Stimulated activated CD4-positive, alpha-beta T cell treated with anti-CD3 and anti-CD28 coated beads, Interleukin-1b, Interleukin-23, amount 100 ng/mL, for 1 hour (primary cell): ENCODE data around the gene NPIPA5.
"Not testable (repeated sequence)": the region's sequence is repeated elsewhere in the genome, so short reads cannot be mapped to it uniquely, and the experiment has no call there.

Experiments
- DNase-seq, 2 donors: peaks; one replicate each; pipeline ENCODE4 v3.0.0-alpha.2; 2020; ENCODE audit warnings: low read depth in 2 of 2

The NPIPA5 gene

GRCh38 chr16:15378194-15378593 is at the start of gene NPIPA5:
TSS of gene NPIPA5 (minus strand) at chr16:15378294. CDS start at chr16:15378294, 0 bp downstream.
- DNase-seq: not testable (repeated sequence)

DNA sequence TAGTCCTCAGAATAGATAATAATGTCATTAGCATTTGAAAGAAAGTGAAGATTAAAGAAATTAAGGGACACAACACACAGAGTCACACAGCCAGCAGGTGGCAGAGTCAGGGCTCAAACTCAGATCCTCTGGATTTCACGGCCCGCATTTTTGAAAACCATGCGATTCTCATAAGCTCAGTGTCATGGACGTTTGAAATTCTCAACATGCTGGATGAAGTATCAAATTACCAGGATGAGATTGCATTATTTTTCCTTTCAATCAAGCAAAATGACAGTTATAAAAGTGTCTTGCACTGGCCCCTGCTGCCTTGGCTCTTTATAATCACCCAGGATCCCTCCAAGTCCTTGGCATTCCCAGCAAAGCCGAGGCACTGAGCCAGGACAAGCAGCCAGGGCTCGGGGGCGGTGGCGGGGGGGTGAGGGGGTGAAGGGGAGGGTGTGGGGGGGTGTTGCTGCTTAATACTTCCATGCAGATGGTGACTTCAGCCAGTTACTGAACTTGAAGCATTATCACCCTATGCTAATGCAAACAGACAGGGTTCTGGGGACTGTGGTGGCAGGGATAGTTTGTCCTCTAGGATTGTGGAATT is 49.6 kb upstream of the NPIPA5 start:
- peak; percentile 9 to 34 for DNase-seq

DNA sequence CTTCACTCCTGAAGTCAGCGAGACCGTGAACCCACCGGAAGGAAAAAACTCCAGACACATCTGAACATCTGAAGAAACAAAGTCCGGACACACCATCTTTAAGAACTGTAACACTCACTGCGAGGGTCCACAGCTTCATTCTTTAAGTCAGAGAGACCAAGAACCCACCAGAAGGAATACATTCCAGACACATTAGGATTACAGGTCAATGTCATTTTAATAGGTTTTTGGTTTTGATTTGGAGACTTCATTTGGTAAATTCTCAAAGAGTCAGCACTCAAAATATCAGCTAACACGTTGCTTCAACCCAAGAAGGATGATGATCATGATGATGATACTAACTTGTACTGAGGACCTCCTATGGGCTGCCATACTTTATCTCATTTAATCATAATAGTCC is 48.7 kb upstream of the NPIPA5 start:
- DNase-seq: no peak

DNA sequence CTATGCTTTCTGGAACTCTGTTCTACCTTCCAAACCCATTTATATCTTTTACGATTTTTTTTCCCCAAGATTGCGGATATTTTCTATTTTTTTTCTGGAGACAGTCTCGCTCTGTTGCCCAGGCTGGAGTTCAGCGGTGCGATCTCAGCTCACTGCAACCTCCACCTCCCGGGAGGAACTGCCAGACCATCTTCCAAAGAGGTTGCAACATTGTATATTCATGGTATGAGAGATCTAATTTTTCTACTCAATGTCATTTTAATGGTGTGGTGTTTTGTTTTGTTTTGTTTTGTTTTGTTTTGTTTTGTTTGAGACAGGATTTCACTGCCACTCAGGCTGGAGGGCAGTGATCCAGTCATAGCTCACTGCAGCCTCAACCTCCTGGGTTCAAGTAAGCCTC is 47.8 kb upstream of the NPIPA5 start:
- DNase-seq: no peak

DNA sequence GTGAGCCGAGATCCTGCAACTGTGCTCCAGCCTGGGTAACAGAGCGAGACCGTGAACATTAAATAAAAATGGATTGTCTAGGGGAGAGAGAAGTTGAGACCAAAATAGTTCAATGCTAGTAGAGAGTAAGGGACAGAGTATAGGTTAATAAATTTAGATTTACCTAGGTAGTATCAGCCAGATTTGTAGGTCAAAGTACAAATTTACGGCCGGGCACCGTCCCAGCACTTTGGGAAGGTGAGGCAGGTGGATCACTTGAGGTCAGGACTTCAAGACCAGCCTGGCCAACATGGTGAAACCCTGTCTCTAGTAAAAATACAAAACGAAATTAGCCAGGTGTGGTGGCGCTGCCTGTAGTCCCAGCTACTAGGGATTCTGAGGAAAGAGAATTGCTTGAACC is 44.1 kb upstream of the NPIPA5 start:
- DNase-seq: no peak

- DNase-seq: not testable (repeated sequence)
These were observed 43.6 kb upstream of the NPIPA5 start for GRCh38 chr16:15421696-15422095.

GRCh38 chr16:15418206-15418605 is 40.1 kb upstream of the NPIPA5 start:
- DNase-seq: no peak

DNA sequence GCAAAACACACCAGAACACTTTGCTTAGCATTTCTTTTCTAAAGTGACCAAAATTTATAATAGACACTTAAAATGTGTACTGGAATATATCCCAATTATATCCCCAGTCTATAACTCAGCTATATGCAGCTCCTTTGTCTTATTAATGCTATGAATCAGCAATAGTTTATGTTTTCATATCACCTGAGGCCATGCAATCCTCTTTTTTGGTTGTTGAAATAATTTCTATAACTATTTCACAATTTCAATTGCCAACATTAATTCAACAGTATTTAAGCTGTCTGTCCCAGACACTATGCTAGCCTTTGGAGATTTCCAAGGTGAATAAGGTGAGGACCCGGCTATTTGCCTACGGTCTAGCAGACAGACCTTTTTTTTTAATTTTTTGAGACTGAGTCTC is 39.1 kb upstream of the NPIPA5 start:
- DNase-seq: no peak

GRCh38 chr16:15415511-15415985 is 37.5 kb upstream of the NPIPA5 start:
- DNase-seq: no peak

DNA sequence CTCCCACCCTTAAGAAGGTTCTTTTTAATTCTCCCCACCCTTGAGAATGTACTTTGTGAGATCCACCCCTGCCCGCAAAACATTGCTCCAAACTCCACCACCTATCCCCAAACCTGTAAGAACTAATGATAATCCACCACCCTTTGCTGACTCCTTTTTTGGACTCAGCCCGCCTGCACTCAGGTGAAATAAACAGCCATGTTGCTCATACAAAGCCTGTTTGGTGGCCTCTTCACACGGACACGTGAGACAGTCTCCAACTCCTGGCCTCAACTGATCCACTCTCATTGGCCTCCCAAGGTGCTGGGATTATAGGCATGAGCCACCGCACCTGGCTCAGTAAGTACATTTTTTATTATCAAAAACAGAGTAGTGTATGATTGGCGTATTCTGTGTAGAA is 31.4 kb upstream of the NPIPA5 start:
- not testable (repeated sequence) for DNase-seq

GRCh38 chr16:15407756-15408155 is 29.7 kb upstream of the NPIPA5 start:
- not testable (repeated sequence) for DNase-seq

DNA sequence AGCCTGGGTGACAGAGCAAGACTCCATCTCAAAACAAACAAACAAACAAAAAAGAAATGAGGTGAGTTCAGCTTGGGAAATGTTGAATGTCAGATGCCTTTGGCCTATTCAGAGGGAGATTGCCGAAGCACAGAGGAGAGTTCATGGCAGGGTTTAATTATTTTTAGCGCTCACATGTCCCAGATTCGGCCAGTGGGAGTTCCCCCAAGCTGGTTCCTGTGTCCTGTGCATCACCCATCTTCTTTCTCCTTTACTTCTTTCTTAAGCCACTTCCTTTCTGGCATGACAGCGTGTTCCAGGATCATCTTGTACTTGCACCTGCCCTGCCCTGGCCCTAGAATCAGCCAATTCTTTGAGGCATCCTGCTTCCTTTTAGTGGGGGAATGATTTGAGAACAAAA is 26.7 kb upstream of the NPIPA5 start:
- no peak for DNase-seq

- not testable (repeated sequence) for DNase-seq
These were observed 26.0 kb upstream of the NPIPA5 start for GRCh38 chr16:15404091-15404490.

GRCh38 chr16:15403392-15403995 is 25.4 kb upstream of the NPIPA5 start:
- no peak for DNase-seq

DNA sequence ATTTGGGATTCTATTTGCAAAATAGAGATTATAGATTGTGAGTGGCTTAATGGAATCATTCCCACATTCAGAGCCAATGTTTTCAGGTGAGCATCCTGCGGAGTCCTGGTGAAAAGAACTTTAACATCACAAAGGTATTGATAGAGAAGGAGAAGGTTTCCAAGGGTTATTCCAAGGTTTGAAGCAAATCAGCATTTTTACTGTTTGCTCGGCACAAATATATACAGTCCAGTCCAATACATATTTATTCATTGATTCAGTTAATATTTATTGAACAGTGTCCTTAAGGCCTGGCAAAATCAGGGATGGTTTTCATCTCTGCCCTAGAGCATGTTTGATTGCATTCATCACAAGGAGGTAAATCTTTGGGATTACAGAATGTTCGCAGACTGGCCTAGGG is 23.9 kb upstream of the NPIPA5 start:
- no peak for DNase-seq

GRCh38 chr16:15400314-15400713 is 22.2 kb upstream of the NPIPA5 start:
- DNase-seq: not testable (repeated sequence)

DNA sequence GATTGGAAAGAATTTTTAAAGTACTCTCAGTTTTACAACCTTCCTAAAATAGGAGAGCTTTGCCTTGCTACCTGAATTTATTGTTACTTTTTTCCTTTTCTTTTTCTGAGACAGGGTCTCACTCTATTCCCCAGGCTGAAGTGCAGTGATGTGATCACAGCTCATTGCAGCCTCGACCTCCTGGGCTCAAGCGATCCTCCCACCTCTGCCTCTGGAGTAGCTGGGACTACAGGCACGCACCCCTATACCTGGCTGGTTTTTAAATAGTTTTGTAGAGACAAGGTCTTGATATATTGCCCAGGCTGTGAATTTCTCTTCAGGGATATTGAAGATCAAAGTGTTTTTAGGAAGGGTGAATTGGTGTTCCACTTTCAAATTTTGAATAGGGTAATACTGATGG is 21.2 kb upstream of the NPIPA5 start:
- DNase-seq: no peak

DNA sequence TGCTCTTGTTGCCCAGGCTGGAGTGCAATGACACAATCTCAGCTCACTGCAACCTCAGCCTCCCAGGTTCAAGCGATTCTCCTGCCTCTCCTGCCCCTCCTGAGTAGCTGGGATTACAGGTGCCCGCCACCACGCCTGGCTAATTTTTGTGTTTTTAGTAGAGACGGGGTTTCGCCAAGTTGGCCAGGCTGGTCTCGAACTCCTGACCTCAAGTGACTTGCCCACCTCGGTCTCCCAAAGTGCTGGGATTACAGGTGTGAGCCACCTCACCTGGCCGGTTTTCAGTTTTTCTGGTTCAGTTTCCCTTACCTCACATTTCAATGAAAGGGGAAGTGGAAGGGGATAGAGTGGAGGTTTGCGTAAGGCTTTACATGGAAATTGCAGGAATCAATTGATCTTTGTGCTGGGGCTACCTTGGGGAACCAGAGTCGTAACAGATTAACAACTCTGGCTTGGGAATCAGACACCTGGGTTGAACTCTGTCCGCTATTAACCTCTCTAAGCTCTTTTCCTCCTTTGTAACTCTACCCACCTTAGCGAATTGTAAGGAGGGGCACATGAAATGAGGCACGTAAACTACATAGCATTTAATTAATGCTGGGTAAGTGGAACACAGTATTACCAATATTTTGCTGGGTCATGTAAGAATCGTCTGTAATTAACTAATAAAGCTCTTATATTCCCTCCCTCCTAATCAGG is 20.7 kb upstream of the NPIPA5 start:
- DNase-seq: no peak

DNA sequence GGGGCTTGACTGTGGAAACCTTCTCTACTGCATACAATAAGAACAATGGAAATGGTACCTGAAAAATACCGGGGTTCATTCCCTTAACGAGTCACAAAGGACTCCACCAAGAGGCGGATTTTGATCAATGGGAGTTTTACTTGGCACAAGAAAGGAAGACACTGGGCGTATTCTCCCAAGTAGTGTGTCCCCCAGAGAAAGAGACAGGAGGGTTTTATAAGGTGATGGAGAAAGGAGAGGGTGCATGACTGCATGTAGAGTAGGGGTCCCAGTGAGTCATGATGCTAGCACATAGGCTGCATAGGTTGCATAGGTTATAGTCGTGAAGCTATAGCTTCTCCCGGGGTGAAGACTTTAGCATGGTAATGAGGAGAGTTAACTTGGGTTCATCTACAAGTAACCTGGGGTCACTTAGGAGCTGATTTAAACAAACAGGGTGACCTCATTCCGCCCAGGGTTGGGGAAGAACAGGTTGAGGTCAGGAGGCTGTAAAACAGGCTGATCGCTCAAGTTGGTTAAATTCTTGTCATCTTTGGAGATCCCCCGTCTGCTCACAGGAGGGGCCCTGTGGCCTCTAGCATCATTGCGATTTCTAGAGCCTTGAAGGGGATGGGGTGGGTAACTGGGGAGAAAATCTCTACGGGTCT is 19.0 kb upstream of the NPIPA5 start:
- no peak for DNase-seq

DNA sequence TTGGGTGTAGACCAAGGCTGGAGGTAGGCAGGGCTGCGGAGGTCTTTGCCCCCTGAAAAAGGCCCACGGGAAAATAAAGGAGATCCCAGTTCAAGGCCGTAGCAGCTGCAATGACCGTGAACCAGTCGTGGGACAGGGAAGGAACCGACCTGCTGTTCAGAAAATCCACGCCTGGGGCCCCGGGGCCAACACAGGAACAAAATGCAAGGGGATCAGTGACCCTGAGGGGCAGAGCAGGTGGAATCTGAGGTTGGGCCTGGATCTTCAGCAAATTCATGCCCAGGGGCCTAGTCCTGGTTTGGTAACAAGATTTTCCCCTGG is 18.4 kb upstream of the NPIPA5 start:
- DNase-seq: not testable (repeated sequence)

- DNase-seq: not testable (repeated sequence)
These were observed 17.8 kb upstream of the NPIPA5 start, which contains the start of gene MPV17L for GRCh38 chr16:15395631-15396508. TSS of gene MPV17L (plus strand) at chr16:15395754. CDS start at chr16:15395898, 144 bp downstream.

GRCh38 chr16:15393025-15393424 is 14.9 kb upstream of the NPIPA5 start:
- not testable (repeated sequence) for DNase-seq
